Tongue (tissue), 2 donors: ENCODE data around the gene MAPK11. TPM values are rescaled to one million over a fixed set of nuclear protein-coding genes. Genes with fewer than 3 reads are reported as not detected.

Source experiments
- DNase-seq: peaks from one replicate; pipeline ENCODE4 v3.0.0-alpha.2; 2015
- total RNA-seq: library from RNA; depleted of rRNA; stranded (reverse); fragments of >200 nt; gene quantifications from one replicate; pipeline ENCODE4 v1.2.3, GENCODE V29; 2014

Gene MAPK11
- total RNA-seq, 1 donor from 2014 or later, result 4.0 TPM

DNA sequence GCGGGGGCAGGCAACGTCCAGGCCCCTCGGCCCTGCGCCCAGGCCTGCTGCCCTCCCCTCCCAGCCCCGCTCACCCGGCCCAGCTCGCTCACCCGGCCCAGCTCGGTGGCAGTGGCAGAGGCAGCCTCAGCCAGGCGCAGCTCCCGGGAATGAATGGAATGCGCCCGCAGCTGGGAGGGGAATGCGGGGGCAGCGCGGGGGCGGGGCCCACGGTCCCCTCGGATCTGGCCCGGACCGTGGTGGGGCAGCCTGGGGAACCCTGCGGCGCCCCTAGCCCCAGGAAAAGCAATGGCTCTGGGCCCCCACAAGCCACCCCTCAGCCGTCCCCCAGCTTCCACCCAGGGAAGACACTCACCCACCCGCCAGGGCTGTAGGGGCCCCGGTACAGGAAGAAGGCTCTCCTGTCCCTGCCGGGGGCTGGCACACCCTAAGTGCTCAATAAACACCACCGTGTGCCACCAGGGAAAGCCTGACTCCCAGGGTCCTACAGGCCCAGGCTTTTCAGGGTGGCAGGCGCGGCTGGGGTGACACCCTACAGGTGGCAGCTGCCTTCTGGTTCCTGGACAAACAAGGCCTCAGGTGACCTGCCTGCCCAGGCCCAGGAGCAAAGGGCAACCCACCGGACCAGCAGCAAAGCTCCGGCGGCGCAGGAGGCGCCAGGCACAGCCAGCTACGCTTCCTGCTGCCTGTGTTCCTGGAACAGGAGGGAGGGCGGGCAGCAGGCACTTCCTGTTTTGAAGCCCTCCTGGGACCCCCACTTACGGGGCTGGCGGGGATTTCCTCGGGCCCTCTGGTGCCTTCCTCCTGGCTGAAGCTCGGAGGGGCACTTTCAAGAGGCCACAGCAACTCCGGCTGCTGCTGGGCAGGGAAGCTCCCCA is 23.5 kb upstream of the MAPK11 start:
- DNase-seq, result peak; percentile 82

- DNase-seq, result no peak
These were observed 22.7 kb upstream of the MAPK11 start for GRCh38 chr22:50292643-50293440.

DNA sequence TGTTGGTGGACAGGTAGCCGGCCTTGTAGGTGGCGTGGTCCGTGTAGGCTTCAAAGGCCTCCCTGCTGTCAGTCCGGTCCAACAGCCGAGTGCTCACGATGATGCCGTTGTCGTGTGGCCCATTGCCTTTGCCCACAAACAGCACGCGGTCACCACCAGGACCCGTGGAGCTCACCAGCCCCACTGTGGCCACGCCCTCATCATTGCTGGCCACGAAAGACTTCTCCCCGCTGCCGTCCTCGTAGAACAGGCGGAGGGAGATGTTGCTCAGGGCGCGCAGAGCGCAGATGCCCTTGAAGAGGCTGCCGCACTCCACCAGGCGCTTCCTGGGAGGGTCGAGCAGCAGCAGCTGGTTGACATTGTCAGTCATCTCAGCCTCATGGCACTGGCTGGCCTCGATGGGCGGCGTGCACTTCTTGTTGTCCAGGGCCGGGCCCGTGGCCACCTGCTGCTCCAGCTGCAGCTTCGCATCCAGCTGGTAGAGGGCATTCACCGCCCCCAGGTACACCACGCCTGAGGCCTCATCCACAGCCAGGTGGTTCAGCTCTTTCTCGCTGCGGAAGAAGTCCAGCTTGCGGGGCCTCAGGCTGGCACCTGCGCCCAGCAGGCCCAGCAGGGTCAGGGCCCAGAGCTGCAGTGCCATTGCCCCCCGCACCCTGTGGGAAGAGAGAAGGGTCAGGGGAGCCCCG is 19.9 kb upstream of the MAPK11 start:
- no peak for DNase-seq

DNA sequence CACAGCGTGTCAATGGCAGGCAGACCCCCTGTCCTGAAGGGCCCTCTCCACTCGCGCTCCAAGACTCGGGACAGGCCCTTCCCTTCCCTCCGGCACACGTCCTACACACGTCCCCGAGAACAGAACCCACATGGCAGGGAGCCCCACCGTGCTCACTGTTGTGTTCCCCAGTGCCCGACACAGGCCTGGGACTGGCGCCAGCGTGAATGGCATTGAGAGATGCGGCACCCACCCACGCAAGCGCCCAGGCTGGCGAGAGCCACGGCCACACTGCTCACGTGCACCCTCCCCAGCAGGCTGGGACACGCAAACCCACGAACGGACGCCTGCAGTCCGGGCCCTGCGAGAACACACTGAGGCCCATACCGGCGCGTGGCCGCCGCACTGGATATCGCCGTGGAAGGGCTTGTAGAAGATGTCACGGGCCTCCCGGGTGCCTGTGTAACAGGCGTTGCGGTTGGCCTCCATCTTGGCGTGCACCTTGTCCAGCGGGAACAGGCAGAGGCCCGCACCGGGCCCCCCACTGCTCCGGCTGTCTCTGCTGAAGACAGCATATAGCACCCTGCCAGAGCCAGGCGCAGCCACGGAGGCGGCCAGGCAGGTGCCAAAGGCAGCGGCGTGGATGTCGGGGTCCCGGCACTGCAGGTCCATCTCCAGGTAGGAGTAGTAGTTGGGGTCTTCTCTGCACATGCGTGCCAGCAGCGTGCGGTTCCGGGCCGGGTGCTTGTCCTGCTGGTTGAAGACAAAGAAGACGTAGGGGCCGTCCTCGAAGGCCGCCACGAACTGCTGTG is 19.2 kb upstream of the MAPK11 start:
- DNase-seq, result no peak

DNA sequence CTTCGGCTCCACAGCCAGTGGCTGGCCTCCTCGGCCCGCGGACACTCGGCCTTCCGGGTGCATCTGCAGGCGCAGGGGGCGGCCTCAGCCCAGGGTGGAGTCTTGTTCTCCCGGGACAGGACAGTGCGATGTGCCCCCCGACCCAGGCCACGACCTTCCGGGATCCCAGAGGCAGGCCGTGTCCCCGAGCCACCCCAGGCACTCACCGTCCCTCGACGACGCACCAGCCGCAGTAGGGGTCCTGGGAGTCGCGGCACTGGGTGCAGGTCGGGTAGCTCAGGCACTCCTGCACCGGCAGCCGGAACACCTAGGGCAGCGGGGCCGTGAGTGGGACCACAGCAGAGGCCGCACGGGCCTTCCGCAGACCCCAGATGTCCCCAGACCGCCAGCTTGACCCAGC is 17.6 kb upstream of the MAPK11 start:
- DNase-seq, result no peak

GRCh38 chr22:50286701-50287318 is 16.6 kb upstream of the MAPK11 start:
- no peak for DNase-seq

GRCh38 chr22:50286275-50286674 is 16.1 kb upstream of the MAPK11 start:
- no peak for DNase-seq

DNA sequence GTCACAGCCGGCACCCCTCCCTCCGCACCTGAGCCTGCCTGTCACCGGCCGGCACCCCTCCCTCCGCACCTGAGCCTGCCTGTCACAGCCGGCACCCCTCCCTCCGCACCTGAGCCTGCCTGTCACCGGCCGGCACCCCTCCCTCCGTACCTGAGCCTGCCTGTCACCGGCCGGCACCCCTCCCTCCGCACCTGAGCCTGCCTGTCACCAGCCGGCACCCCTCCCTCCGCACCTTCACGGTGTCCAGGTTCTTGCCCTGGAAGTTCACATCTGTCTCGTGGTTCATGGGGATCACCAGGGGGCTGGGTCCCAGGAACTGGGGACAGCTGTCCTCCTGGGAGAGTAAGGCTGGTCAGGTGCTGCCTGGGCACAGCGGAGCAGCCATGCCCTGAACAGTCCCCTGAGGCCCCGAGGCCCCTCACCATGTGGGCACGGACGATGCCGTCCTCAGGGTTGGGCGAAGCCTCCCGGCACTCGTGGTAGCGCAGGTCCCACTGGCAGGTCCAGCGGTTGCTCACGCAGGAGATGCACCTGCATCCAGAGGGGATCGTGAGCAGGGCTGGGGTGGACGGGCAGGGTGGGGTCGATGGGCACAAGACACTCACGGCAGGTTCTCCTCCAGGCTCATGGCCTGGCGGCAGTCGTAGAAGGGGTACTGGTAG is 15.5 kb upstream of the MAPK11 start:
- DNase-seq, result no peak

- DNase-seq, result no peak
These were observed 14.3 kb upstream of the MAPK11 start for GRCh38 chr22:50284479-50284878.

- DNase-seq, result no peak
These were observed 13.6 kb upstream of the MAPK11 start for GRCh38 chr22:50283821-50284220.

- DNase-seq, result peak; percentile 64
These were observed 12.4 kb upstream of the MAPK11 start for GRCh38 chr22:50282361-50283155.

GRCh38 chr22:50281957-50282356 is 11.8 kb upstream of the MAPK11 start:
- no peak for DNase-seq

DNA sequence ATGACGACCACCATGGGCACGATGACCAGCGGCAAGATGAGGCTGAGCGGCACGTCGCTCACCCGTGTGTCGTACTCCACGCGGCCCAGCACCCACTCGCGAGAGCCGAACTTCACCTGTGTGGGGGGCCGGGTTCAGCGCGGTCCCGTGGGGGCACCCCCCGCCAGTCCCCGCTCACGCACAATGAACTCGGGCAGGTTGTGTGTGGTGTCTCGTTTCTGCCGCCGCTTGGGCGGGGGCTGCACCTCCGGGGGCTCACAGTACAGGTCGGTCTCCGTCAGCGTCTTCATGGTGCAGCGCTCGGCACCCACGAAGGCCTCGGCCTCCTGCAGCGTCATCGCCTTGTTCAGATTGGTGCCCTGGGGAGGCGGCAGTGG is 11.2 kb upstream of the MAPK11 start:
- no peak for DNase-seq

GRCh38 chr22:50280708-50281383 is 10.7 kb upstream of the MAPK11 start:
- DNase-seq, result no peak

DNA sequence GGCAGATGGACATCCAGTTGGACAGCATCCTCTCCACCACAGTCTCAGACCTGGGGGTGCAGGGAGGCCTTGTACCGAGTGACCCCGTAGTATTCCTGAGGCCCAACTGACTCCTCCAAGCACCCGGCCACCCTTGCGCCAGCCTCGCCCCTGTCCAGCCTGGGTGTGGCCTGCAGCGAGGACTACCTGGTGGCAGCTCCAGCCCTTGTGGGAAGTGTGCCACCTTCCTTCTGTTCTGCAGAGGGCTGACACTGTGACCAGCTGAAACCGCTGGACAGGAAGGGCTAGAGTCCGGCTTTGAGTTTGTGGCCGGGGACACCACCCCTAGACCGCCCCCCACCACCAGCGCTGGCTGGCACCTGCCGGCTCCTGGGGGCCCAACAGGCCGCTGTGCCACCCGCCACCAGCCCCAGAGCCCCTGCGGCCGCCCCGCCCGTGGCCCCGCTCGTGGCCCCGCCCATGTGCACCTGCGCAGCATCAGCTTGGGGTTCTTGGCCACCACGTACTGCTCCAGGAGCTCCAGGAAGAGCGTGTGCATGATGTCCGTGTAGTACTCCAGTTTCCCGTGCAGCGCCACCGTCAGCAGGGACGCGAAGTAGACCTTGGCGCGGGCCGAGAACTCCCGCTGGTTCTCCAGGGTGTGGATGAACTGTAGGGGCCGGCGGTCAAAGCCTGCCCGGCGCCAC is 10.0 kb upstream of the MAPK11 start:
- no peak for DNase-seq

- no peak for DNase-seq
These were observed 8.9 kb upstream of the MAPK11 start for GRCh38 chr22:50278956-50279619.

DNA sequence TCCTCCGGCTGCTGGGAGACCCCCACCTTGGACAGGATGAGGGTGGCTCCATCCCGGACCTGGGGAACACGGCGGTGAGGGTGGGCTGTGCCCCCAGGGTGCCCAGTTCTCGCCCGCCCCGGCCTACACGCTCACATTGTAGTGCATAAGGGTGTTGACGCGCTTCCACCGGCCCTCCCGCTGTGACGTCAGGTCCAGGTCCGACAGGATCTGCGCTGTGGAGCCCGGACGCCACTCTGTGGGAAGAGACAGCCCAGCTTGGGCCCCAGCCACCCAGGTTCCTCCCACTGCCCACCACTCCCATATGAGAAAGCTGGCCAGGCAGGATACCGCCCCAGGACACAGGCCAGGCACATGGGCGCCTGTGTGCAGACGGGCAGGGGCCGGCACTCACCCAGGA is 8.3 kb upstream of the MAPK11 start:
- DNase-seq, result no peak

DNA sequence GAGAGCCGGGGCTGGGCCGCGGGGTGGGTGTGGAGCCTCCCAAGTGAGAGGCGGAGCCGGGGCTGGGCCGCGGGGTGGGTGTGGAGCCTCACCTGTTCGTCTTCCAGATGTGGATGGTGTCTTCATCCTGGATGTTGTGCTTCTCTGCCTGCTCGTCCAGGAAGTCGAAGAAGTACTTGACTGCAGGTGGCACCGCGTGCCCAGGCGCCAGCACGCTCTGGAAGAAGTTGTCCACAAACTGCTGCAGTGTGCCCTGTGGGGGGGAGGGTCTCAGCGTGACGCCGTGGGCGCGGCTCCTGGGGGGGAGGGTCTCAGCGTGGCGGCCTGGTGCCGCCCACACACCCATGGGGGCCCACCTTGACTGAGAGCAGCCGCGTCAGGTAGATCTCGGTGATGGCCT is 7.6 kb upstream of the MAPK11 start:
- DNase-seq, result no peak
